Measurements from ENCODE around the gene AUNIP.

AUNIP gene

DNA sequence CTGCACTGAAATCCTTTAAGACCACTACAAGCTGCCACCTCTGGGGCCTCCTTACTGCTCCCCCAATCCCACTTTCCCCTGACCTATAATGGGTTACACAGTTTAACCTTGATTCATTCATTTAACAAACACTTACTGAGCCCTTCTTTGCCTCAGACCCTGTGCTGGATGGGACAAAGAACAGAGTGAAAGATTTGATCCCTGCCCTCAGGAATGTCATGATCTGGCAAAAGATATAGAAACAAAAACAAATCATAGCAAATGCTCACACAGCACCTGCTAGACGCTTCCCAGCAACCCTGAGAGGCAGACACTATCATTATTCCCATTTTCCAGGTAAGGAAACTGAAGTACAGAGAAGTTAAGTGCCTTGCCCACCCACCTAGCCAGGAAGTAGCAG is 7.0 kb upstream of the AUNIP start:
- Histone ChIP-seq H3K36me3 (ENCODE audit: control insufficient read depth, insufficient read depth, low read length) (no peaks in the 10 kb centered on the region), H3K27ac (ENCODE audit: insufficient read depth, low read depth, low read length, poor library complexity, severe bottlenecking) (no peak overlapping the region), H3K4me3 (ENCODE audit: insufficient read depth, low read depth, low read length) (no peak overlapping the region), H3K9me3 (ENCODE audit: control insufficient read depth, low read length) (no peaks in the 10 kb centered on the region), H3K4me1 (ENCODE audit: control insufficient read depth, insufficient read depth, low read length) (peaks cover 10% of the 10 kb centered on the region), H3K27me3 (ENCODE audit: control insufficient read depth, insufficient read depth, low read length, poor library complexity, severe bottlenecking) (no peaks in the 10 kb centered on the region)
- WGBS, 2 experiments, result 88 to 95% methylated on average over 1 of the region's 1 CpG

DNA sequence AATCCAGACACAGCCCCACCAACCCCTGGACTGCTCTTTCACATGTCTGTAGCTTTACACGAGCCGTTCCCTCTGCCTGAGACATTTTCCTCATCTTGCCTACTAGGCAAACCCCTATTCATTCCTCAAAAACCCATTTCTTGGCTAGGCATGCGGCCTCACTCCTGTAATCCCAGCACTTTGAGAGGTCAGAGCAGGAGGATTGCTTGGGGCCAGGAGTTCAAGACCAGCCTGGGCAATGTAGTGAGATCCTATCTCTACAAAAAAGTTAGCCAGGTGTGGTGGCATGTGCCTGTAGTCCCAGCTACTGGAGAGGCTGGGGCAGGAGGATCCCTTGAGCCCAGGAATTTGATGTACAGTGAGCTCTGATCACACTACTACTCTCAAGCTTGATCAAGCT is 5.2 kb upstream of the AUNIP start:
- Histone ChIP-seq H3K4me1 (ENCODE audit: control insufficient read depth, insufficient read depth, low read length) (peaks cover 4% of the 10 kb centered on the region), H3K4me3 (ENCODE audit: insufficient read depth, low read depth, low read length) (no peak overlapping the region), H3K27ac (ENCODE audit: insufficient read depth, low read depth, low read length, poor library complexity, severe bottlenecking) (no peak overlapping the region), H3K9me3 (ENCODE audit: control insufficient read depth, low read length) (no peaks in the 10 kb centered on the region), H3K27me3 (ENCODE audit: control insufficient read depth, insufficient read depth, low read length, poor library complexity, severe bottlenecking) (no peaks in the 10 kb centered on the region), H3K36me3 (ENCODE audit: control insufficient read depth, insufficient read depth, low read length) (no peaks in the 10 kb centered on the region)
- 86 to 93% methylated on average over 3 of the region's 3 CpGs for WGBS, 2 experiments

DNA sequence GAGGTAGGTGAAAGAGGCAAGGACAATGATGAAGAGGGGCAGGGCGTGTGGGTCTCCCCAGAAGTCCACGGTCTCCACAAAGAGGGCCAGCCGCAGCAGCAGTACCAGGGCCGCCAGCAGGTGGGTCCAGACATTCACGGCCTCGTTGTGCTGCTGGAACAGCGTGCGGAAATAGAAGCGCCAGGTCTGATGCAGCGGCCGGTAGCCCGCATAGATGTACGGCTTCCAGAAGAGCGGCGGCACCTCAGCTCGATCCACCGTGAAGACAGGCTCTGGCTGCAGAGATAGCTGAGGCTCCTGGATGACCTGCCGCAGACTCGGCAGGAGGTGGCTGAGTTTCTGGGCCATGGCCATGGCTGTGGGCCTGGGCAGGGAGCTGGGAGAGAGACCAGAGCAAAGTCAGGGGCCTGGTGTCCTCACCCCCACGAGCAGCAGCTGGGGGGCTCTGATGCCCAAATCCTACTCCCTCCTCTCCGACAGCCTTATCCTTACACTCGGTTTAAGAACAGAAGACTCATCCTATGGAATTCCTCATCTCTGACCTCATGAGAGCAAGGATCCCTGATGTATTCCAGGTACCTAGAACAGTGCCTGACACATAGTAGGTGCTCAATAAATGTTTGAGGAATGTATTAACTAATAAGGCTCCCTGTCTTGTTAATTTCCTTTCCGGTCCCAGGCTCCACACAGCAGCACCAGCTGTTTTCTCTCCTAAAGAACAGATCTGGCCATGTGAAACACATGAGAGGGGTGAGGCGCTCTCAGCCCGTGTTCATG is 4.4 kb upstream of the AUNIP start:
- H3K27me3 ChIP-seq (ENCODE audit: control insufficient read depth, insufficient read depth, low read length, poor library complexity, severe bottlenecking), result no peaks in the 10 kb centered on the region
- H3K36me3 ChIP-seq (ENCODE audit: control insufficient read depth, insufficient read depth, low read length), result no peaks in the 10 kb centered on the region
- H3K27ac ChIP-seq (ENCODE audit: insufficient read depth, low read depth, low read length, poor library complexity, severe bottlenecking), result no peak overlapping the region
- H3K9me3 ChIP-seq (ENCODE audit: control insufficient read depth, low read length), result no peaks in the 10 kb centered on the region
- peaks cover 3% of the 10 kb centered on the region for H3K4me1 ChIP-seq (ENCODE audit: control insufficient read depth, insufficient read depth, low read length)
- WGBS, 2 experiments, result 93 to 94% methylated on average over 25 of the region's 25 CpGs
- H3K4me3 ChIP-seq (ENCODE audit: insufficient read depth, low read depth, low read length), result no peak overlapping the region

GRCh38 chr1:25862785-25863485 is 3.7 kb upstream of the AUNIP start:
- H3K27me3 ChIP-seq (ENCODE audit: control insufficient read depth, insufficient read depth, low read length, poor library complexity, severe bottlenecking), result no peaks in the 10 kb centered on the region
- H3K4me1 ChIP-seq (ENCODE audit: control insufficient read depth, insufficient read depth, low read length), result peaks cover 7% of the 10 kb centered on the region
- WGBS, 2 experiments, result 94% methylated on average over 20 of the region's 20 CpGs
- H3K4me3 ChIP-seq (ENCODE audit: insufficient read depth, low read depth, low read length), result no peak overlapping the region
- H3K27ac ChIP-seq (ENCODE audit: insufficient read depth, low read depth, low read length, poor library complexity, severe bottlenecking), result no peak overlapping the region
- no peaks in the 10 kb centered on the region for H3K36me3 ChIP-seq (ENCODE audit: control insufficient read depth, insufficient read depth, low read length)
- H3K9me3 ChIP-seq (ENCODE audit: control insufficient read depth, low read length), result no peaks in the 10 kb centered on the region

DNA sequence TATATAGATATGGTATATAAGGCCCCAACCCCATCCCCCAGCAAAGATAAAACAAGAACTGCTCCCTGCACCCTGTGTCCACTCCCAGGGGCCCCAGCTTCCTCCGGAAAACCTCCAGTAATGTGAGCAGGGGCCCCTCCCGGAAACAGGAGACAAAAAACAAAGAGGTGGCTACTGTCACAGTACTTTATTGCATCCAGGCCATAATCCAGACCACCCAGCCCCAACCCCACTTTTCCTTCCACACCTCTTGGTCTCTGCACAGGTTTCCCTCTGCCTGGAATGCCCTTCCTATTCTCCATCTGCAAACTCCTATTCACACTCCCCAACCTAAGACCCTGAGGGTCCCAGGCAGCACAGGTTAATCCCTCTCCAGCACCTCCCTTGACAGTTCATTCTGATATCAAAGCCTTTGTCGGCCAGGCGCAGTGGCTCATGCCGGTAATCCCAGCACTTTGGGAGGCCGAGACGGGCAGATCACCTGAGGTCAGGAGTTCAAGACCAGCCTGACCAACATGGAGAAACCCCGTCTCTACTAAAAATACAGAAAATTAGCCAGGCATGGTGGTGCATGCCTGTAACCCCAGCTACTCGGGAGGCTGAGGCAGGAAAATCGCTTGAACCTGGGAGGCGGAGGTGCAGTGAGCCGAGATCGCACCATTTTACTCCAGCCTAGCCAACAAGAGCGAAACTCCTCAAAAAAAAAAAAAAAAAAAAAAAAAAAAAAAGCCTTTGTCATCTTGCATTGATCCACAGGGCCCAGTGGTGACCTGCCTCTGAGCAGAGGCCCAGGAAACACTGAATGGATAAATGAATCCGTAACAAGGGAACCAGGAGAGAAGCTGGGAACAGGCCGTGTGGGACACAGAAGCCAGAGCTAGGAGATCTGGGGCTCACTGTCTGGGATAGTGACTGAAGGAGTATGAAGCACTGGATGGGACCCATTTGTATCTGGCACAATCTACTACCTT is 2.3 kb upstream of the AUNIP start:
- Histone ChIP-seq H3K4me1 (ENCODE audit: control insufficient read depth, insufficient read depth, low read length) (peaks cover 7% of the 10 kb centered on the region), H3K27ac (ENCODE audit: insufficient read depth, low read depth, low read length, poor library complexity, severe bottlenecking) (no peak overlapping the region), H3K36me3 (ENCODE audit: control insufficient read depth, insufficient read depth, low read length) (no peaks in the 10 kb centered on the region), H3K9me3 (ENCODE audit: control insufficient read depth, low read length) (no peaks in the 10 kb centered on the region), H3K4me3 (ENCODE audit: insufficient read depth, low read depth, low read length) (no peak overlapping the region), H3K27me3 (ENCODE audit: control insufficient read depth, insufficient read depth, low read length, poor library complexity, severe bottlenecking) (no peaks in the 10 kb centered on the region)
- WGBS, 2 experiments, result 83 to 85% methylated on average over 16 of the region's 16 CpGs

DNA sequence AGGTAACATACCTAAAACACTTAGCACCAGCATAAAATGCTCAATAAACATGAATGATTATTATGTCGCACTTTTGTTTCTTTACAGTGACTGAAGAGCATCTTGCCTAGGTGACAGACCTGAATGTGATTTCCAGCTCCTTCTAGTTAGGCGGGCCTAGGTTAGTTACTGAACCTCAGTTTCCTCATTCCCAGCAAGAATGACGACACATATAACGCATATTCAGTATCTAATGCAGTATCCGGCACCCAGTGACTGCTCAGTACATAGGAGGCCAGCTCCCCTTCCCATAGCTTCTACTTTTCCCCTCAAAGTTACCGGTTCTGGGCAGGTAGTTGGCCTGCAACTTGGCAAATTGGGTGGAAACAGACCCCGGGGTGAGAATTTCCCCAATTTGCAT is 763 bp downstream of the AUNIP start:
- Histone ChIP-seq H3K4me1 (ENCODE audit: control insufficient read depth, insufficient read depth, low read length) (peaks cover 7% of the 10 kb centered on the region), H3K27me3 (ENCODE audit: control insufficient read depth, insufficient read depth, low read length, poor library complexity, severe bottlenecking) (no peaks in the 10 kb centered on the region), H3K4me3 (ENCODE audit: insufficient read depth, low read depth, low read length) (peak overlapping the region; percentile 61), H3K27ac (ENCODE audit: insufficient read depth, low read depth, low read length, poor library complexity, severe bottlenecking) (no peak overlapping the region), H3K9me3 (ENCODE audit: control insufficient read depth, low read length) (no peaks in the 10 kb centered on the region), H3K36me3 (ENCODE audit: control insufficient read depth, insufficient read depth, low read length) (no peaks in the 10 kb centered on the region)
- WGBS, 2 experiments, result 36 to 37% methylated on average over 7 of the region's 7 CpGs

GRCh38 chr1:25856856-25857255 is 2.4 kb downstream of the AUNIP start:
- WGBS, 2 experiments, result 88 to 91% methylated on average over 11 of the region's 11 CpGs
- H3K4me1 ChIP-seq (ENCODE audit: control insufficient read depth, insufficient read depth, low read length), result peaks cover 7% of the 10 kb centered on the region
- no peaks in the 10 kb centered on the region for H3K36me3 ChIP-seq (ENCODE audit: control insufficient read depth, insufficient read depth, low read length)
- H3K9me3 ChIP-seq (ENCODE audit: control insufficient read depth, low read length), result no peaks in the 10 kb centered on the region
- no peak overlapping the region for H3K4me3 ChIP-seq (ENCODE audit: insufficient read depth, low read depth, low read length)
- no peak overlapping the region for H3K27ac ChIP-seq (ENCODE audit: insufficient read depth, low read depth, low read length, poor library complexity, severe bottlenecking)
- H3K27me3 ChIP-seq (ENCODE audit: control insufficient read depth, insufficient read depth, low read length, poor library complexity, severe bottlenecking), result no peaks in the 10 kb centered on the region

DNA sequence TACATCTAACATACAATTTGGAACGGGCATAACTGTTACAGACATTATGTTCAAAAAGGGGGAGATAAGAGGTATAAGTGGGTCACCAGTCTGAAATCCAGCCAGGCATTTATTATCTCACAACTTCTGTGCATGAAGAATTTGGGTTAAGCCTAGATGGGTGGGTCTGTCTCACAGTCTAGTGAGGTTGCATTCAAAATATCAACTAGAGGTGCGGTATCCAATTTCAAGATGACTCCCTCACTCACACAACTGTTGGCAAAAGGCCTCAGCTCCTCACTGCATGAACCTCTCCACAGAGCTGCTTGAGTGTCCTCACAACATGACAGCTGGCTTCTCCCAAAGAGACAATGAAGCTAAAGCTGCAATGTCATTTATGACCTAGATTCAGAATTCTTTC is 4.7 kb downstream of the AUNIP start:
- H3K9me3 ChIP-seq (ENCODE audit: control insufficient read depth, low read length), result no peaks in the 10 kb centered on the region
- no peak overlapping the region for H3K27ac ChIP-seq (ENCODE audit: insufficient read depth, low read depth, low read length, poor library complexity, severe bottlenecking)
- H3K36me3 ChIP-seq (ENCODE audit: control insufficient read depth, insufficient read depth, low read length), result no peaks in the 10 kb centered on the region
- 94 to 98% methylated on average over 1 to 2 of the region's 2 CpGs for WGBS, 2 experiments
- H3K4me3 ChIP-seq (ENCODE audit: insufficient read depth, low read depth, low read length), result no peak overlapping the region
- no peaks in the 10 kb centered on the region for H3K27me3 ChIP-seq (ENCODE audit: control insufficient read depth, insufficient read depth, low read length, poor library complexity, severe bottlenecking)
- peaks cover 4% of the 10 kb centered on the region for H3K4me1 ChIP-seq (ENCODE audit: control insufficient read depth, insufficient read depth, low read length)

- no peak overlapping the region for H3K27ac ChIP-seq (ENCODE audit: insufficient read depth, low read depth, low read length, poor library complexity, severe bottlenecking)
These were observed 10.7 kb downstream of the AUNIP start for GRCh38 chr1:25848531-25848930.

DNA sequence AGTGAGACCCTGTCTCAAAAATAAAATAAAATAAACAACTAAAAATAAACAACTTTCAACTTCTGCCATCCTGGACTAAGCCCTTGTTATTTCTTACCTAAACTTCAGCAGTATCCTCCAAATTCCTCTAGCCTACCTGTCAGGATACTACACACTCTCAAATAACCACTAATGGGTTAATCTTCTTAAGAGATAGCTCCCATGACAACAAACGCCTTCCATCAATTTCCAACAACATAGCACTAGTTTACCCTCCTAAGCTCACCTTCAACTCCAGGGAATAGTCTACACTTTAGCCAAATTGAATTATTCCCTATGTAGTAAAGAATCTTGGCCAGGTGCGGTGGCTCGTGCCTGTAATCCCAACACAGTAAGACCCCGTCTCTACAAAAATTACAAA is 11.3 kb downstream of the AUNIP start:
- H3K4me3 ChIP-seq (ENCODE audit: insufficient read depth, low read depth, low read length), result no peak overlapping the region
- no peak overlapping the region for H3K27ac ChIP-seq (ENCODE audit: insufficient read depth, low read depth, low read length, poor library complexity, severe bottlenecking)
- no peaks in the 10 kb centered on the region for H3K27me3 ChIP-seq (ENCODE audit: control insufficient read depth, insufficient read depth, low read length, poor library complexity, severe bottlenecking)
- no peaks in the 10 kb centered on the region for H3K4me1 ChIP-seq (ENCODE audit: control insufficient read depth, insufficient read depth, low read length)
- H3K9me3 ChIP-seq (ENCODE audit: control insufficient read depth, low read length), result no peaks in the 10 kb centered on the region
- WGBS, 2 experiments, result 76 to 89% methylated on average over 4 of the region's 4 CpGs
- no peaks in the 10 kb centered on the region for H3K36me3 ChIP-seq (ENCODE audit: control insufficient read depth, insufficient read depth, low read length)

More at GRCh38 chr1:25848531-25848930, 10.7 kb downstream of the AUNIP start:
- no peak overlapping the region for H3K4me3 ChIP-seq (ENCODE audit: insufficient read depth, low read depth, low read length)
- H3K4me1 ChIP-seq (ENCODE audit: control insufficient read depth, insufficient read depth, low read length), result no peaks in the 10 kb centered on the region
- H3K36me3 ChIP-seq (ENCODE audit: control insufficient read depth, insufficient read depth, low read length), result no peaks in the 10 kb centered on the region
- 28 to 38% methylated on average over 1 of the region's 1 CpG for WGBS, 2 experiments
- no peaks in the 10 kb centered on the region for H3K27me3 ChIP-seq (ENCODE audit: control insufficient read depth, insufficient read depth, low read length, poor library complexity, severe bottlenecking)
- H3K9me3 ChIP-seq (ENCODE audit: control insufficient read depth, low read length), result no peaks in the 10 kb centered on the region

Measured in ectodermal cell (in vitro differentiated cells).